Smooth muscle cell (in vitro differentiated cells): ENCODE measurements around the gene FNIP2. TPM values are rescaled to one million over a fixed set of nuclear protein-coding genes. Genes with fewer than 3 reads are reported as not detected.

Experiments used
- DNase-seq: peaks from one replicate; lab custom pipeline; 2025; ENCODE audit not compliant: unreplicated experiment; lab: John Stamatoyannopoulos, UW
- H2AFZ ChIP-seq: fragments of 200-600 bp; sonication (generic); 2 replicates; pipeline ENCODE4 v1.6.0; 2016; ENCODE audit warnings: antibody characterized with exemption, low read depth, mild to moderate bottlenecking
- H3F3A ChIP-seq: fragments of 200-600 bp; sonication (generic); 2 replicates; pipeline ENCODE4 v1.6.0; 2017; ENCODE audit warnings: antibody characterized with exemption, low read depth
- H3K27ac ChIP-seq: fragments of 200-600 bp; sonication (generic); 2 replicates; pipeline ENCODE4 v1.5.1; 2016; ENCODE audit warnings: low read depth, mild to moderate bottlenecking
- H3K27me3 ChIP-seq: fragments of 200-600 bp; sonication (generic); 2 replicates; pipeline ENCODE4 v1.6.1; 2016; ENCODE audit warnings: low read depth, mild to moderate bottlenecking
- H3K36me3 ChIP-seq: fragments of 200-600 bp; sonication (generic); 2 replicates; pipeline ENCODE4 v1.5.1; 2016; ENCODE audit warnings: low read depth
- H3K4me1 ChIP-seq: fragments of 200-600 bp; sonication (generic); 2 replicates; pipeline ENCODE4 v1.5.1; 2016; ENCODE audit warnings: low read depth
- H3K4me2 ChIP-seq: fragments of 200-600 bp; sonication (generic); 2 replicates; pipeline ENCODE4 v1.6.0; 2016; ENCODE audit warnings: mild to moderate bottlenecking
- H3K4me3 ChIP-seq: fragments of 200-600 bp; sonication (generic); 2 replicates; pipeline ENCODE4 v1.5.1; 2016; ENCODE audit warnings: mild to moderate bottlenecking
- H3K79me2 ChIP-seq: fragments of 200-600 bp; sonication (generic); 2 replicates; pipeline ENCODE4 v1.6.0; 2016; ENCODE audit warnings: low read depth, mild to moderate bottlenecking
- H3K9ac ChIP-seq: fragments of 200-600 bp; sonication (generic); 2 replicates; pipeline ENCODE4 v1.6.0; 2016; ENCODE audit warnings: low read depth
- H3K9me3 ChIP-seq: fragments of 200-600 bp; sonication (generic); replicated peaks from 2 replicates; pipeline ENCODE4 v1.5.1; 2016; ENCODE audit warnings: low read depth
- H4K20me1 ChIP-seq: fragments of 200-600 bp; sonication (generic); 2 replicates; pipeline ENCODE4 v1.6.0; 2016; ENCODE audit warnings: low read depth
- WGBS: methylation state at CpG from one replicate; pipeline ENCODE4 v1.1.7; 2016; ENCODE audit warnings: low lambda C conversion rate; 5-methylcytosine and 5-hydroxymethylcytosine counted together
- polyA plus RNA-seq: library from polyadenylated mRNA; unstranded; fragments of >200 nt; fragmentation: Nextera tagmentation; extraction: Ambion mirVana; gene quantifications from 2 replicates; pipeline ENCODE4 v1.2.1, GENCODE V29; 2016
- total RNA-seq: library from RNA; depleted of rRNA; stranded (reverse); fragments of >200 nt; gene quantifications from 2 replicates; pipeline ENCODE4 v1.2.3, GENCODE V29; 2014
- TF ChIP-seq, protein P1 (sequence below): fragments of 200-600 bp; sonication (generic); IDR thresholded peaks from 2 replicates; pipeline ENCODE4 v1.5.1; 2017; ENCODE audit warnings: borderline replicate concordance, mild to moderate bottlenecking, antibody characterized with exemption; ENCODE audit not compliant: insufficient read depth, poor library complexity, severe bottlenecking

Gene FNIP2
- total and polyA plus RNA-seq, 2 experiments from 2014 or later: 10.4 to 36.3 TPM

DNA sequence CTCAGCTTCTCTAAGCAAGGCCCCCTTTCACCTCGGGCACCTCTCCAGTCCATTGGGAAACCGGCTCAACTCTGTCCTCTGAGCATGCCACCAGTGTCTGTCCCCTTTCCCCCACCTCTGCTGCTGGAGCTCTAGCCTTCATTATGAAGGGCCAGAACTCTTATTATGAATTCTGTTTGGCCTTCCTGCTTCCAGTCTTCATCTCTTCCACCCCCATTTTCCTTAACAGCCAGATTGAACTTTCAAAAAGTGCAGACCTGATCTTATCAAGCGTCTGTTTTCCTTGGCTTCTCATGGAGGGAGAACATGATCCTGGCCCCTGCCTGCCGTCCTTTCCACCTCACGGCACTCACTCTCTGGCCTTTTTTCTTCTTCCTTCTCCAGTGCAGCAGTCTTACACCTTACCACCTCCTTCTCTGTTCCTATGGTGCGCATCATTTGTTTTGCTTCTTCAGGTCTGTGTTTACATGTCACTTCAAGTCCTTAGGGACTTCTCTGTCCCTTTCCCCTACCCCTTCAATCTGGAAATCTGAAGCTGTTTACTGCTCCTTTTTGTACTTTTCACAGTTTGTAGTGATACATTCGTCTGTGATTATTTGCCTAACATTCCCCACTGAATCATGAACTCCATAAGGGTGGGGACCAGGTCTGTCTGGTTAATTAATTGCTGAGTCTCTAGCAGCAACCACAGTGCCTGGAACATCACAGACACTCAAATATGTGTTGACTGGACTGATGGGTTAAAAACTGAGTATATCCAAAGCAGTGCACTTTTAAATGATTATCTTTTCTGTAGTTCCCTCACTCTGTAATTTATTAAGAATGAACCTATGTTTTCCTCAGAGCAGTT is 55.8 kb downstream of the FNIP2 start:
- Histone ChIP-seq H3K79me2 (peaks cover 34% of the 10 kb centered on the region), H3K4me3 (no peak overlapping the region), H3K4me1 (peaks cover 13% of the 10 kb centered on the region), H3K36me3 (no peaks in the 10 kb centered on the region), H2AFZ (no peak overlapping the region), H3K4me2 (peak overlapping the region; percentile 20), H3F3A (peaks cover 7% of the 10 kb centered on the region), H3K27me3 (no peaks in the 10 kb centered on the region), H3K27ac (peak overlapping the region; percentile 86), H3K9ac (peak overlapping the region; percentile 60), H4K20me1 (no peaks in the 10 kb centered on the region), H3K9me3 (no peaks in the 10 kb centered on the region)
- WGBS: 38% methylated on average over 7 of the region's 7 CpGs
- TF ChIP-seq, protein P1, sequence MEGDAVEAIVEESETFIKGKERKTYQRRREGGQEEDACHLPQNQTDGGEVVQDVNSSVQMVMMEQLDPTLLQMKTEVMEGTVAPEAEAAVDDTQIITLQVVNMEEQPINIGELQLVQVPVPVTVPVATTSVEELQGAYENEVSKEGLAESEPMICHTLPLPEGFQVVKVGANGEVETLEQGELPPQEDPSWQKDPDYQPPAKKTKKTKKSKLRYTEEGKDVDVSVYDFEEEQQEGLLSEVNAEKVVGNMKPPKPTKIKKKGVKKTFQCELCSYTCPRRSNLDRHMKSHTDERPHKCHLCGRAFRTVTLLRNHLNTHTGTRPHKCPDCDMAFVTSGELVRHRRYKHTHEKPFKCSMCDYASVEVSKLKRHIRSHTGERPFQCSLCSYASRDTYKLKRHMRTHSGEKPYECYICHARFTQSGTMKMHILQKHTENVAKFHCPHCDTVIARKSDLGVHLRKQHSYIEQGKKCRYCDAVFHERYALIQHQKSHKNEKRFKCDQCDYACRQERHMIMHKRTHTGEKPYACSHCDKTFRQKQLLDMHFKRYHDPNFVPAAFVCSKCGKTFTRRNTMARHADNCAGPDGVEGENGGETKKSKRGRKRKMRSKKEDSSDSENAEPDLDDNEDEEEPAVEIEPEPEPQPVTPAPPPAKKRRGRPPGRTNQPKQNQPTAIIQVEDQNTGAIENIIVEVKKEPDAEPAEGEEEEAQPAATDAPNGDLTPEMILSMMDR: no peak
- no peak for DNase-seq

DNA sequence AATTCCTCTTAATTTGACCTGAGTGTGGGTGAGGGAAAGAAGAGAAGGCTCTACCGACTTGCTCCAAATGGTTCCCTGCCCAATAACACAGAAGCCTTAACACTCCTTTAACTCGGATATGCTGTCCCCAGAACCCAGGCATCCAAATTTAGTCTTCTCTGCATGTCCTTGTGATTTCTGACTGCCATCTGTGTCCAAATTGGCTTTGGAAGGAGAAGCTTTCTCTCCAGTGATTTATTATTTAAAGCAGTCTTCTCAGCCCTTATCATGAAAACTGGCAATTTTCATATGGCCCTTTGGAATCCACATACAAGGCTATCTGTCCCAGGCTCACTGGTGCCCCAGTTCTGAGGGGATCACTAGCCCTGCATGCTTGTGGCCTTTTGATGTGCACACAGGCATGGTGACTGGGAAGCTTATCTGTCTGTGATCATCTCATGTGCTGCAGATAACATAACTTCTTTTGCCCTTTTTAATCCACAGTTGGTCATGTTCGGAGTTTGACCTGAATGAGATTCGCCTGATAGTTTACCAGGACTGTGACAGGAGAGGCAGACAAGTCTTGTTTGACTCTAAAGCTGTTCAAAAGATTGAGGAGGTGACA is 56.7 kb downstream of the FNIP2 start:
- peak overlapping the region; percentile 8 for H3K9ac ChIP-seq
- peaks cover 13% of the 10 kb centered on the region for H3K4me1 ChIP-seq
- no peaks in the 10 kb centered on the region for H3K27me3 ChIP-seq
- no peaks in the 10 kb centered on the region for H3K9me3 ChIP-seq
- no peak for DNase-seq
- no peaks in the 10 kb centered on the region for H4K20me1 ChIP-seq
- H3F3A ChIP-seq: peaks cover 7% of the 10 kb centered on the region
- no peaks in the 10 kb centered on the region for H3K36me3 ChIP-seq
- peak overlapping the region; percentile 27 for H3K4me2 ChIP-seq
- peaks cover 26% of the 10 kb centered on the region for H3K79me2 ChIP-seq
- WGBS: 54% methylated on average over 4 of the region's 4 CpGs
- H2AFZ ChIP-seq: no peak overlapping the region
- no peak overlapping the region for H3K4me3 ChIP-seq
- TF ChIP-seq, protein P1: no peak
- H3K27ac ChIP-seq: peak overlapping the region; percentile 86

DNA sequence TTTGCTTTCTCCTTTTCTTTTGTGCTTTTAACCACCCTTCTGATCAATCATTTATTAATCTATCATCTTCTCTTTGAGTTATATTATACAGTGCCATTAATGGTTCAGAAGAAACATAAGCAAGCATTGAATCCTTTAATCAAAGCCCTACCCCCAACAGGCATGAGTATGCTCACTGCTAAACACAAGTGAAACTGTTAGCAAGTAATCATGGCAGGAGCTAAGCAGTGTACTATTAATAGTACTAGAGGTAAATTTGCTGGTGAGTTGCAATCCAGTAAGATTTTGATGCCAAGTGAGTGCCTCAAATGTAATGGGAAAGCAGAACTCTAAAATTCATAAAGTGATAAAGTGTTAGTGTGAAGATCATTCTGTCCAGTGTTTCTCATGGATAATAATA is 57.2 kb downstream of the FNIP2 start:
- Histone ChIP-seq H3K9ac (peak overlapping the region; percentile 8), H3K27me3 (no peaks in the 10 kb centered on the region), H3F3A (peaks cover 7% of the 10 kb centered on the region), H2AFZ (no peak overlapping the region), H4K20me1 (no peaks in the 10 kb centered on the region), H3K4me1 (peaks cover 13% of the 10 kb centered on the region), H3K9me3 (no peaks in the 10 kb centered on the region), H3K36me3 (no peaks in the 10 kb centered on the region), H3K27ac (peak overlapping the region; percentile 86), H3K4me2 (peak overlapping the region; percentile 27), H3K79me2 (peaks cover 21% of the 10 kb centered on the region), H3K4me3 (no peak overlapping the region)
- TF ChIP-seq, protein P1: no peak
- no peak for DNase-seq

DNA sequence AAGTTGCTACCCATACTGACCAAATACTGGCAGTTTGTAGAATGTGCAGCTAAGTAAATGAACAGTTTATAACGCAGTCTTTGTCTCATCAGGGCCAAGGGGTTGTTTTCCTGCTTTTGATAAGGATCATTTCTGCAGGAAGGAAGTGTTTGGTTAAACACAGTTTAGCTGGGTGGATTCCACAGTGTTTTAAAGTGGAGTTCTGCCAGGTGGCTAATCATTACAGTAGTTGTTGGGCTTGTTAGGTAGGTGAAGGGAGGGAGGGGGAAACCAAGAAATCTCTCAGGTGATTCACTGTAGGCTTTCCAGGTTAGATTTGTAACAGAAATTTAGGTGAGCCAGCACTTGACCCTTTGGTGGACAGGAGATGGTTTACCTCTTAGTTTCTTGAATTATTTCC is 58.1 kb downstream of the FNIP2 start:
- Histone ChIP-seq H3K36me3 (no peaks in the 10 kb centered on the region), H3F3A (peaks cover 7% of the 10 kb centered on the region), H2AFZ (no peak overlapping the region), H3K9me3 (no peaks in the 10 kb centered on the region), H3K79me2 (peaks cover 16% of the 10 kb centered on the region), H3K4me3 (no peak overlapping the region), H3K4me2 (no peak overlapping the region), H3K27ac (peak overlapping the region; percentile 86), H3K27me3 (no peaks in the 10 kb centered on the region), H4K20me1 (no peaks in the 10 kb centered on the region), H3K9ac (no peak overlapping the region), H3K4me1 (peaks cover 13% of the 10 kb centered on the region)
- TF ChIP-seq, protein P1: no peak
- no peak for DNase-seq
- WGBS: 83% methylated on average over 1 of the region's 1 CpG
